GM21576 (cell line): ENCODE data around the gene ADGRD1.
"Not testable (repeated sequence)": the region's sequence is repeated elsewhere in the genome, so short reads cannot be mapped to it uniquely, and the experiment has no call there.

Experiments used
- ATAC-seq: cut with Tn5 transposase; IDR thresholded peaks from one replicate; pipeline ENCODE4 v1.9.1; 2021; ENCODE audit warnings: mild to moderate bottlenecking, moderate library complexity; ENCODE audit not compliant: unreplicated experiment

ADGRD1 gene

GRCh38 chr12:131067981-131068851 is 114.5 kb downstream of the ADGRD1 start:
- ATAC-seq = no peak

GRCh38 chr12:131068926-131069720 is 115.4 kb downstream of the ADGRD1 start:
- ATAC-seq = not testable (repeated sequence)

GRCh38 chr12:131070136-131070535 is 116.4 kb downstream of the ADGRD1 start:
- ATAC-seq = not testable (repeated sequence)

- not testable (repeated sequence) for ATAC-seq
Observed at GRCh38 chr12:131070668-131071067, 117.0 kb downstream of the ADGRD1 start.

- not testable (repeated sequence) for ATAC-seq
Observed at GRCh38 chr12:131071234-131071820, 117.6 kb downstream of the ADGRD1 start.

- not testable (repeated sequence) for ATAC-seq
Observed at GRCh38 chr12:131071950-131072349, 118.2 kb downstream of the ADGRD1 start.

- no peak for ATAC-seq
Observed at GRCh38 chr12:131072451-131073230, 118.9 kb downstream of the ADGRD1 start.

- no peak for ATAC-seq
Observed at GRCh38 chr12:131074221-131075083, 120.7 kb downstream of the ADGRD1 start.

- no peak for ATAC-seq
Observed at GRCh38 chr12:131075194-131075593, 121.5 kb downstream of the ADGRD1 start.

GRCh38 chr12:131075611-131076010 is 121.9 kb downstream of the ADGRD1 start:
- ATAC-seq = no peak

- no peak for ATAC-seq
Observed at GRCh38 chr12:131076296-131076695, 122.6 kb downstream of the ADGRD1 start.

GRCh38 chr12:131076791-131077747 is 123.4 kb downstream of the ADGRD1 start:
- no peak for ATAC-seq

GRCh38 chr12:131077931-131078391 is 124.3 kb downstream of the ADGRD1 start:
- no peak for ATAC-seq

- no peak for ATAC-seq
Observed at GRCh38 chr12:131082290-131083194, 128.8 kb downstream of the ADGRD1 start.

GRCh38 chr12:131084341-131085011 is 130.8 kb downstream of the ADGRD1 start:
- no peak for ATAC-seq

- no peak for ATAC-seq
Observed at GRCh38 chr12:131085125-131085815, 131.6 kb downstream of the ADGRD1 start.
